Measurements from ENCODE around the gene AGTRAP.

AGTRAP gene

GRCh38 chr1:11784993-11785769, 49.2 kb downstream of the AGTRAP start:
- peak; percentile 55 for DNase-seq (ENCODE audit: low spot score)

GRCh38 chr1:11786168-11786567, 50.2 kb downstream of the AGTRAP start:
- POLR2A ChIA-PET (ENCODE audit: low non-redundant PET), result no interaction called here
- TF ChIP-seq, protein P1, sequence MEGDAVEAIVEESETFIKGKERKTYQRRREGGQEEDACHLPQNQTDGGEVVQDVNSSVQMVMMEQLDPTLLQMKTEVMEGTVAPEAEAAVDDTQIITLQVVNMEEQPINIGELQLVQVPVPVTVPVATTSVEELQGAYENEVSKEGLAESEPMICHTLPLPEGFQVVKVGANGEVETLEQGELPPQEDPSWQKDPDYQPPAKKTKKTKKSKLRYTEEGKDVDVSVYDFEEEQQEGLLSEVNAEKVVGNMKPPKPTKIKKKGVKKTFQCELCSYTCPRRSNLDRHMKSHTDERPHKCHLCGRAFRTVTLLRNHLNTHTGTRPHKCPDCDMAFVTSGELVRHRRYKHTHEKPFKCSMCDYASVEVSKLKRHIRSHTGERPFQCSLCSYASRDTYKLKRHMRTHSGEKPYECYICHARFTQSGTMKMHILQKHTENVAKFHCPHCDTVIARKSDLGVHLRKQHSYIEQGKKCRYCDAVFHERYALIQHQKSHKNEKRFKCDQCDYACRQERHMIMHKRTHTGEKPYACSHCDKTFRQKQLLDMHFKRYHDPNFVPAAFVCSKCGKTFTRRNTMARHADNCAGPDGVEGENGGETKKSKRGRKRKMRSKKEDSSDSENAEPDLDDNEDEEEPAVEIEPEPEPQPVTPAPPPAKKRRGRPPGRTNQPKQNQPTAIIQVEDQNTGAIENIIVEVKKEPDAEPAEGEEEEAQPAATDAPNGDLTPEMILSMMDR (conservative IDR thresholded peaks at IDR 0.05; ENCODE audit: low read depth), result no peak
- peak overlapping the region; percentile 78; the same call in 1 of the 2 replicates for H3K27ac ChIP-seq
- CTCF ChIA-PET, result interaction anchor here (0.7 to 1.0 kb wide), 2 partner anchors 10 to 567 kb away, joined by 4 to 8 read pairs; no protein-coding TSS in a partner anchor
- no peak for DNase-seq (ENCODE audit: low spot score)

More at GRCh38 chr1:11784993-11785769, 49.2 kb downstream of the AGTRAP start:
- TF ChIP-seq, protein P1 (conservative IDR thresholded peaks at IDR 0.05; ENCODE audit: low read depth), result peak; percentile 83
- ChIA-PET POLR2A (ENCODE audit: low non-redundant PET) (interaction anchor here (0.6 kb wide), 1 partner anchor 64 kb away, joined by 3 read pairs; no protein-coding TSS in a partner anchor), CTCF (interaction anchor here (0.7 kb wide), 1 partner anchor 1196 kb away, joined by 4 read pairs; no protein-coding TSS in a partner anchor)
- H3K27ac ChIP-seq, result peak overlapping the region; percentile 9; the same call in 1 of the 2 replicates

- POLR2A ChIA-PET (ENCODE audit: low non-redundant PET), result interaction anchor here (0.6 to 1.5 kb wide), 2 partner anchors 14 to 20 kb away, joined by 3 to 6 read pairs; no protein-coding TSS in a partner anchor
- CTCF ChIA-PET, result interaction anchor here (0.5 to 1.2 kb wide), 5 partner anchors 12 to 404 kb away, joined by 4 to 5 read pairs (median 4); no protein-coding TSS in a partner anchor
- peak overlapping the region; percentile 78 for H3K27ac ChIP-seq
- peak; percentile 55 for DNase-seq (ENCODE audit: low spot score)
- TF ChIP-seq, protein P1 (conservative IDR thresholded peaks at IDR 0.05; ENCODE audit: low read depth), result no peak
Measured at GRCh38 chr1:11787251-11787803, 51.4 kb downstream of the AGTRAP start.

GRCh38 chr1:11787804-11788436, 52.0 kb downstream of the AGTRAP start:
- ChIA-PET POLR2A (ENCODE audit: low non-redundant PET) (interaction anchor here (0.6 to 1.5 kb wide), 2 partner anchors 14 to 124 kb away, joined by 4 to 6 read pairs; no protein-coding TSS in a partner anchor), CTCF (interaction anchor here (0.5 to 1.2 kb wide), 4 partner anchors 14 to 428 kb away, joined by 4 to 5 read pairs (median 4); no protein-coding TSS in a partner anchor)
- DNase-seq (ENCODE audit: low spot score), result no peak
- H3K27ac ChIP-seq, result peak overlapping the region; percentile 78
- TF ChIP-seq, protein P1 (conservative IDR thresholded peaks at IDR 0.05; ENCODE audit: low read depth), result no peak

DNA sequence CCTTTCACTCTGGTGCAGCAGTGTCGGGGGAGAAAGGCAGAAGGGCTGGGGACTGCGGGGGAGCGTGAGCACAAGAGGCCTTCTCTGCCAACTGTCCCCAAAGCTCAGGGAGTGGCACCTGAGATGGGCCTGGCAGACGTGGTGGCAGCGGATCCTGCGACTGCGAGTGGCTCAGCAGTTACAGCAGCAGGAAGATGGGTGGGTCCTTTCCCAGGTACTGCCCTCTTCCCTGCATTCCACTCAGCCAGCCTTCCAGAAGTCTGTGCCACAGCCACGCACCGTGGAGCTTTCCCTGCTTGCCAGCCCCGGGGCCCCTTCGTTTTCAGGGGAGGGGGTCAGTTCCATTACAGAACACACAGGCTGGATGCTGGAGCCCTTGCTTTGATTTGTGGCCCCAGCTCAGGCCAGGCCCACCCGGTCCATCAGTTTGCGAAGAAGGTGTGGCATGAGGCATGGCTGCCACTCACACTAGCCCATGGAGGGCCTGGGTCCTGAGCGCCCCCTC, 52.7 kb downstream of the AGTRAP start:
- DNase-seq (ENCODE audit: low spot score), result no peak
- POLR2A ChIA-PET (ENCODE audit: low non-redundant PET), result interaction anchor here (0.6 kb wide), 1 partner anchor 124 kb away, joined by 4 read pairs; no protein-coding TSS in a partner anchor
- CTCF ChIA-PET, result interaction anchor here (0.7 to 1.2 kb wide), 2 partner anchors 14 to 750 kb away, joined by 3 to 5 read pairs; no protein-coding TSS in a partner anchor
- peak overlapping the region; percentile 78 for H3K27ac ChIP-seq
- TF ChIP-seq, protein P1 (conservative IDR thresholded peaks at IDR 0.05; ENCODE audit: low read depth), result no peak

All from RWPE1 (cell line).